ENCODE data around the gene RASSF5. TPM values are rescaled to one million over a fixed set of nuclear protein-coding genes. Genes with fewer than 3 reads are reported as not detected.

RASSF5 gene
- total and polyA plus RNA-seq, 4 donors, result 4.8 to 10.0 (median 5.5) TPM

- peak; percentile 85 for DNase-seq (ENCODE audit: low spot score)
- H3K4me3 ChIP-seq (ENCODE audit: low read depth in 1 of 3, low read length in 3 of 3), result no peak overlapping the region
- no peak overlapping the region for H3K9ac ChIP-seq (ENCODE audit: low read depth in 1 of 2, low read length in 2 of 2)
- H3K27ac ChIP-seq (ENCODE audit: low read depth in 1 of 2, low read length in 2 of 2), result no peak overlapping the region
- H3K4me1 ChIP-seq (ENCODE audit: control insufficient read depth in 4 of 4, insufficient read depth in 4 of 4, low read length in 3 of 4), result peaks cover 1 to 6% (median 3%) of the 10 kb centered on the region in 4 donors
- H3K27me3 ChIP-seq (ENCODE audit: control insufficient read depth in 4 of 4, insufficient read depth in 4 of 4, low read length in 3 of 4), result no peaks in the 10 kb centered on the region
- TF ChIP-seq CTCF (IDR thresholded peaks at IDR 0.05; ENCODE audit: low read depth, low read length, missing input control), result peak; percentile 94
- TF ChIP-seq FOXA2 (IDR thresholded peaks at IDR 0.05), result no peak
- TF ChIP-seq GABPA (IDR thresholded peaks at IDR 0.05 in 1 of 2, conservative IDR thresholded peaks at IDR 0.05 in 1 of 2), result no peak
- TF ChIP-seq RXRA (IDR thresholded peaks at IDR 0.05), result no peak
- no peak for TF ChIP-seq TAF1 (conservative IDR thresholded peaks at IDR 0.05)
- no peak for TF ChIP-seq HNF4A (conservative IDR thresholded peaks at IDR 0.05)
- TF ChIP-seq RAD21 (IDR thresholded peaks at IDR 0.05), result peak; percentile 97
- no peak for TF ChIP-seq SP1 (IDR thresholded peaks at IDR 0.05)
- TF ChIP-seq, protein P1, sequence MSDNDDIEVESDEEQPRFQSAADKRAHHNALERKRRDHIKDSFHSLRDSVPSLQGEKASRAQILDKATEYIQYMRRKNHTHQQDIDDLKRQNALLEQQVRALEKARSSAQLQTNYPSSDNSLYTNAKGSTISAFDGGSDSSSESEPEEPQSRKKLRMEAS (IDR thresholded peaks at IDR 0.05), result no peak
- H3K9me3 ChIP-seq (ENCODE audit: control insufficient read depth in 4 of 4, low read length in 3 of 4), result no peaks in the 10 kb centered on the region
- peaks cover 4 to 51% (median 34%) of the 10 kb centered on the region in 4 donors for H3K36me3 ChIP-seq (ENCODE audit: control insufficient read depth in 4 of 4, insufficient read depth in 3 of 4, low read depth in 1 of 4, low read length in 3 of 4)
- 85% methylated on average over 16 of the region's 16 CpGs for WGBS
Measured at GRCh38 chr1:206583707-206584648, 76.6 kb downstream of the RASSF5 start.

DNA sequence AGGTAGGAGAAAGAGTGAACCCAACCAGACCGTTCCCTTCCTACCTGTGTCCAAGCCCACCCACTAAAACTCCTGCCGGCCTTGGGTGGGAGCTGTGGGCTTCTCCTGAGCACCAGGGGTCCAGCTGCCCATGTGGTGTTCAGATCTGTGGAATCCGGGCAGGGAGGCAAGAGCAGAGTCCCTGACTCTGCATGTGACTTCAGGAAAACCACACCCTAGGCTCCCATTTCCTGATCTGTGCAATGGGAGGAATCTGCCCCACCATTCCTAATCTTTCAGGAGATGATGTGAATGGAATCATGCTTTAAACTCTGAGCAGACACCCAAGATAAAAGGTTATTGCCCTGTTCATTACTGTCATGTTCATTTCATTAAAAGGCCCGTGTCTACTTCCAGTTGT, 77.4 kb downstream of the RASSF5 start:
- Histone ChIP-seq H3K27me3 (ENCODE audit: control insufficient read depth in 4 of 4, insufficient read depth in 4 of 4, low read length in 3 of 4) (no peaks in the 10 kb centered on the region), H3K9me3 (ENCODE audit: control insufficient read depth in 4 of 4, low read length in 3 of 4) (no peaks in the 10 kb centered on the region), H3K9ac (ENCODE audit: low read depth in 1 of 2, low read length in 2 of 2) (no peak overlapping the region), H3K4me3 (ENCODE audit: low read depth in 1 of 3, low read length in 3 of 3) (no peak overlapping the region), H3K27ac (ENCODE audit: low read depth in 1 of 2, low read length in 2 of 2) (no peak overlapping the region), H3K36me3 (ENCODE audit: control insufficient read depth in 4 of 4, insufficient read depth in 3 of 4, low read depth in 1 of 4, low read length in 3 of 4) (peaks cover 4 to 58% (median 36%) of the 10 kb centered on the region in 4 donors), H3K4me1 (ENCODE audit: control insufficient read depth in 4 of 4, insufficient read depth in 4 of 4, low read length in 3 of 4) (peaks cover 0 to 4% (median 2%) of the 10 kb centered on the region in 4 donors)
- no peak for DNase-seq (ENCODE audit: low spot score)
- WGBS, result 87% methylated on average over 4 of the region's 4 CpGs
- TF ChIP-seq REST (IDR thresholded peaks at IDR 0.05) (no peak), JUND (IDR thresholded peaks at IDR 0.05) (no peak), EGR1 (IDR thresholded peaks at IDR 0.05; ENCODE audit: low read depth in 2 of 2) (no peak), RAD21 (IDR thresholded peaks at IDR 0.05) (no peak), FOXA2 (IDR thresholded peaks at IDR 0.05) (no peak), SP1 (IDR thresholded peaks at IDR 0.05) (no peak), CTCF (IDR thresholded peaks at IDR 0.05; ENCODE audit: low read depth, low read length, missing input control) (no peak), GABPA (IDR thresholded peaks at IDR 0.05 in 1 of 2, conservative IDR thresholded peaks at IDR 0.05 in 1 of 2) (no peak), ATF3 (IDR thresholded peaks at IDR 0.05) (no peak), HNF4A (conservative IDR thresholded peaks at IDR 0.05) (no peak), RXRA (IDR thresholded peaks at IDR 0.05) (no peak)
- TF ChIP-seq, protein P1 (IDR thresholded peaks at IDR 0.05), result no peak
- TF ChIP-seq, protein P2, sequence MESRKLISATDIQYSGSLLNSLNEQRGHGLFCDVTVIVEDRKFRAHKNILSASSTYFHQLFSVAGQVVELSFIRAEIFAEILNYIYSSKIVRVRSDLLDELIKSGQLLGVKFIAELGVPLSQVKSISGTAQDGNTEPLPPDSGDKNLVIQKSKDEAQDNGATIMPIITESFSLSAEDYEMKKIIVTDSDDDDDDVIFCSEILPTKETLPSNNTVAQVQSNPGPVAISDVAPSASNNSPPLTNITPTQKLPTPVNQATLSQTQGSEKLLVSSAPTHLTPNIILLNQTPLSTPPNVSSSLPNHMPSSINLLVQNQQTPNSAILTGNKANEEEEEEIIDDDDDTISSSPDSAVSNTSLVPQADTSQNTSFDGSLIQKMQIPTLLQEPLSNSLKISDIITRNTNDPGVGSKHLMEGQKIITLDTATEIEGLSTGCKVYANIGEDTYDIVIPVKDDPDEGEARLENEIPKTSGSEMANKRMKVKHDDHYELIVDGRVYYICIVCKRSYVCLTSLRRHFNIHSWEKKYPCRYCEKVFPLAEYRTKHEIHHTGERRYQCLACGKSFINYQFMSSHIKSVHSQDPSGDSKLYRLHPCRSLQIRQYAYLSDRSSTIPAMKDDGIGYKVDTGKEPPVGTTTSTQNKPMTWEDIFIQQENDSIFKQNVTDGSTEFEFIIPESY (IDR thresholded peaks at IDR 0.05), result no peak
